HG03571 (cell line): Measurements from ENCODE around the gene FAM229A.
"Not testable (repeated sequence)": the region's sequence is repeated elsewhere in the genome, so short reads cannot be mapped to it uniquely, and the experiment has no call there.

Source experiments
- ATAC-seq: cut with Tn5 transposase; IDR thresholded peaks from one replicate; pipeline ENCODE4 v1.9.1; 2021; ENCODE audit not compliant: unreplicated experiment

The FAM229A gene, protein sequence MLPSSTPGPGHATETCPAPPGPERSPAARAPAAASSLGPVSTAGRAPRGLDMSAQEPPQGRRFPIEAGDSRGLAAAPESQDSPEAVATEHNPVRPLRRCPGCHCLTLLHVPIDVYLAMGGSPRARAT

GRCh38 chr1:32362474-32363313, at the start of gene FAM229A, which contains the start of gene TSSK3:
TSS of gene FAM229A (minus strand) at chr1:32362485. CDS start at chr1:32362091, 394 bp downstream.
TSS of gene TSSK3 (plus strand) at chr1:32362539. CDS start at chr1:32362702, 163 bp downstream.
- ATAC-seq, result no peak

- ATAC-seq, result no peak
These were observed 49.0 kb upstream of the FAM229A start for GRCh38 chr1:32411261-32411660.

GRCh38 chr1:32406629-32407111, 44.4 kb upstream of the FAM229A start:
- no peak for ATAC-seq

DNA sequence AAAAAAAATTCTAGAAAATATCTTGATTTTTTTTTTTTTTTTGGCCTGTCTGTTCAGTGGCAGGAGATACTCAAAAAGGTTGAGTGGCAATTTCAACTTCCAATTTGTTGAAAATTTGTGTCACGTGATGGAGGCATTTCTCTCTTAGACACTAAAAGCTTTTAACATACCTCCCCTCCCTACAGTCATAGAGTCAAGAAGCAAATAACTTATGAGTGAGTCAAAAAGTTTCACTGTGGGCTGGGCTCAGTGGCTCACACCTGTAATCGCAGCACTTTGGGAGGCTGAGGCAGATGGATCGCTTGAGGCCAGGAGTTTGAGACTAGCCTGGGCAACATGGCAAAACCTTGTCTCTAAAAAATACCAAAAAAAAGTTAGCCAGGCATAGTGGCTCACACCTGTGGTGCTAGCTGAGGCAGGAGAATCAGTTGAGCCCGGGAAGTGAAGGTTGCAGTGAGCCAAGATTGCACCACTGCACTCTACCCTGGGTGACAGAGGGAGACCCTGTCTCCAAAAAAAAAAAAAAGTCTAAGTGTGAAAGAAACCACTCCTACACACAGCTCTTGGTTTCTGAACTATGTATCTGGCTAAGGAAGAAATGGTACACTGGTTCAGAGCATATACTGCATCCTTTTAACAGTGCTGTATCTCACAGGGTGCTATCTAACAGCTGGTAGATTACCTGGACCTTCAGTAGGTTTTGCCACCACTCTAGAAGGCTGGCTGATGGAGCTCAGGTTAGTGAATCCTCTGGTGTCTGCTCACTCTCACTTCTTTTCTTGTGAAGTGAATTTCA, 43.6 kb upstream of the FAM229A start:
- ATAC-seq, result no peak

DNA sequence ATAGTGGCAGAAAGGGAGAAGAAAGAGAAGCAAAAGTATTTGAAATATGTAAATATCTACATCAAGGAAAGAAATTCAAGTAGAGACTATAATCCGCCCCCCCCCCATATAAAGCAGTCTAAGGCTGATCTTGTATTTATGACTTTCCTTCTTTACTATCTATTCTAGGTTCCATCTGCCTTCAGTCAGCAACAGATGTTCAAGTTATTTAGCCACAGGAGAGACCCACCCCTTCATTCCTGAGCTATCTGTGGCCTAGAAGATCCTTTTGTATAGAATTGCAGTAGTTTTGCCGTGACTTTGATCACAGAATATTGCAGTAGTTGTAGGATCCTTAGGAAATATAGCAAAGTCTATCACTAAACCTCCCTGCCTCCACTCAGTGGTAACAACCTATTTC, 42.7 kb upstream of the FAM229A start:
- ATAC-seq, result no peak

DNA sequence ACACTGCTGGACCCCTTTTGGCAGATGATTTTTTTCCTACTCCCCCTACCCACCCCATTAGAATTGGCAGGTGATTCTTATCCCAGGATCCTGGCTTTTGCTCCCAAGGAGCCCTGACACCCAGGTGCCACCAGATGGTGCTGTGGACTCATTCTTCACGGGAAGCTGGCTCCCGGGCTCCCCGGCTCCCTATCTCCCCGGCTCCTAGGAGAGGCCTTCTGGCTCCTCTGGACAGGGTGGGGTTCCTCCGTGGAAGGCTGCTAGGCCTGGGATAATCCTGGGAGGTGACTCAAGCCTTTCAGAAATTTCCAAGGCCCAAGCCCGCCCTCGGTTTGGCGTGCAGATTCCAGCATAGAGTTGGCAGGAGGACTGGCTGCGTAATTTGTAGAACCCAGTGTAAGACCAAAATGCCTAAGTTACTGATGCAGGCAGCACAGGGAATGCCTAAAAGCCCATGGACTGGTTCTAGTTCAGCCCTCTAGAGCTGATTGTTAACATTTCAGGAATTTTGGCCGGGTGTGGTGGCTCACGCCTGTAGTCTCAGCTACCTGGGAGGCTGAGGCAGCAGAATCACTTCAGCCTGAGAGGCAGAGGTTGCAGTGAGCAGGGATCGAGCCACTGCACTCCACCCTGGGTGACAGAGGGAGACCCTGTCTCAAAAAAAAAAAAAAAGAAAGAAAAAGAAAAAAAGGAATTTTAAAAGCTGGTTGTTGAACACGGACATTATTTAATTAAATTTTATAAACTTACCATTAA, 38.8 kb upstream of the FAM229A start:
- ATAC-seq, result no peak

GRCh38 chr1:32399843-32400242, 37.6 kb upstream of the FAM229A start:
- no peak for ATAC-seq

DNA sequence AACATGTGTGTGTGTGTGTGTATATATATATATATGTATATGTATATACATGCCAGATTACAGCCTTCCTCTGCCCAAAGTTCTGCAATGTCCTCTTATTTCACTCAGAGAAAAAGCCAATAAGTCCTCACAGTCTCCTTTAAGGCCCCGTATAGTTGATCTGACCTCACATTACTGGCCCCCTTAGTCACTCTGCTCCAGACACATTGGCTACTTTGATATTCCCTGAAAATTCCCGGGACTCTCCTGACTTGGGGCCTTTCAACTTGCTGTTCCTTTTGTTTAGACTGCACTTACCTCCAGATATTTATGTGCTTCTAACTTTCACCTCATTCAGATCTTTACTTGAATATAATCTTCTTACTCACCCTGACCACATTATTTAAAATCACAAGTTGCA, 36.1 kb upstream of the FAM229A start:
- no peak for ATAC-seq

DNA sequence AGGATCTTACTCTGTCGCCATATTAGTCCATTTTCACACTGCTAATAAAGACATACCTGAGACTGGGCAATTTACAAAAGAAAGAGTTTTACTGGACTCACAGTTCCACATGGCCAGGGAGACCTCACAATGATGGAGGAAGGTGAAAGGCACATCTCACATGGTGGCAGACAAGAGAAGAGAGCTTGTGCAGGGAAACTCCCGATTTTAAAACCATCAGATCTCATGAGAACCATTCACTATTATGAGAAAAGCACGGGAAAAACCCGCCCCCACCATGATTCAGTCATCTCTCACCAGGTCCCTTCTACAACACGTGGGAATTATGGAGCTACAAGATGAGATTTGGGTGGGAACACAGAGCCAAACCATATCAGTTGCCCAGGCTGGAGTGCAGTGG, 34.2 kb upstream of the FAM229A start:
- not testable (repeated sequence) for ATAC-seq

- ATAC-seq, result no peak
These were observed 32.7 kb upstream of the FAM229A start for GRCh38 chr1:32394890-32395432.

- ATAC-seq, result peak; percentile 96
These were observed 32.0 kb upstream of the FAM229A start, which contains the start of gene BSDC1 for GRCh38 chr1:32394141-32394889. TSS of gene BSDC1 (minus strand) at chr1:32394441. CDS start at chr1:32394414, 27 bp downstream.

GRCh38 chr1:32393832-32394140, 31.5 kb upstream of the FAM229A start:
- no peak for ATAC-seq

GRCh38 chr1:32393136-32393535, 30.9 kb upstream of the FAM229A start:
- ATAC-seq, result no peak

GRCh38 chr1:32392325-32392724, 30.0 kb upstream of the FAM229A start:
- no peak for ATAC-seq

- ATAC-seq, result no peak
These were observed 28.9 kb upstream of the FAM229A start for GRCh38 chr1:32390904-32391870.

DNA sequence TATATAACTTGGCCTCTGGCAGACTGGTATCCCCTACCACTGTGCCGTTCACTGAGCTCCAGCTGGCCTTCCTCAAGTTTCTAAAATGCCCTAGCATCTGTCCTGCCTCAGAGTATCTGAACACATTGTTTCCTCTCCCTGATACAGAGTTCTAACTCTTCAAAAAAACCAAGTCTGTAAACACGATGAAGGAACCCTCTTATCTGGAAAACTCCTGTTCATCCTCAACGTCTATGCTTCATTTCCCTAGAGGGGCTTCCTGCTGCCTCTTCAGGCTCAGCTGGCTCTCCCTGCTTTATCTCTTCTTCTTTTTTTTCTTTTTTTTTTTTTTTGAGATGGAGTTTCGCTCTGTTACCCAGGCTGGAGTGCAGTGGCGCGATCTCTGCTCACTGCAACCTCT, 26.4 kb upstream of the FAM229A start:
- no peak for ATAC-seq

DNA sequence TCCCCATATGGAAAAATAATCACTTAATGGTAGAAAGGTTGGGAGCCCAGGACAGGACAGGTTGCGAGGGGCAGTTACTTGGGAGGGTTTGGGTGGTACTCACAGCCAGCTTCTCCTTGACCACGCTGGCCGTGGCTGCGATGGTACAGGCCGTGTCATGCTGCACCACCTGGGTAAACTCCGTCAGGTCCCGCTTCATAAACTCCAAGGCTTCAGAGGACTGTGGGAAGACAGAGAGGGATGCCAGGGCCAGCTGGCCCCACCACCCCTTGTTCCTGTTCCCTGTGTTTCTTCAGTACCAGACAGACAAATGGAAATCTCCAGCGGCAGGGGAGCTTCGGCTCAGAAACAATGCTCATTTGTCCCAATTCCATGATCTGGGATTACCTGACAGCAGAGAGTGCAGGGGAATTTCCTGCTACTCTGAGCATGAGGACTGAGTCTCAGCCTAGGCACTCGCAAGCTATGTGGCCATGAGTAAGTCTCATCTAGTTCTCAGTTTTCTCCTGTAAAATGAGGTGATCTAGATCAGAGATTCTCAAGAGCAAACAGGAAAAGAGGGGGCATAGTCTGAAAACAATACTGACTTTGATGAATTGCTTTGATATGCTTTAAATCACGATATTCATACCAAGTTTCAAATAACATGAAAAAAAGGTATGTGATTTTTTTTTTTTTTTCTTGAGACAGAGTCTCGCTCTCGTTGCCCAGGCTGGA, 24.5 kb upstream of the FAM229A start:
- ATAC-seq, result no peak

DNA sequence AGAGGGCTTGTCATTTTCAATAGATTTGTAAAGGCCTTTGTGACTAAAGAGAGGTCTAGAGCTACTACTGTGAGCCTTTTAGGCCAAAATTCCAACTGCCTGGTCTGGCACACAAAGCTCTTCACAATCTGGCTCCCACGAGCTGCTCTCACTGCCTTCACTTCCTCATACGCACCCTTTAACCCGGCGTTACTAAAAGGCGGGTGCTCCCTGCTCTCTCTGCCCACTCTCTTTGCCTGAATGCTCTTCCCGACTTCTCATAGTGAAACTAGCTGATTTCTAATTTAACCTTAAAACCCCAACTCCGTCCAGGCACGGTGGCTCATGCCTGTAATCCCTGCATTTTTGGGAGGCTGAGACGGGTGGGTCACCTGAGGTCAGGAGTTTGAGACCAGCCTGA, 17.8 kb upstream of the FAM229A start:
- ATAC-seq, result no peak
